Upper lobe of left lung (tissue), 6 donors: ENCODE data around the gene SP100. TPM values are rescaled to one million over a fixed set of nuclear protein-coding genes. Genes with fewer than 3 reads are reported as not detected.
A peak's percentile ranks its signal among the peaks of the same experiment; 100 is the strongest.
"Not testable (repeated sequence)": the region's sequence is repeated elsewhere in the genome, so short reads cannot be mapped to it uniquely, and the experiment has no call there.

Experiments
- ATAC-seq, 2 donors: fragments of 200-7000 bp; cut with Tn5 transposase; one replicate each; pipeline ENCODE4 v1.9.1; 2022; ENCODE audit warnings: mild to moderate bottlenecking in 2 of 2, moderate library complexity in 2 of 2; ENCODE audit not compliant: low FRiP score in 2 of 2
- DNase-seq, 2 donors: peaks; one replicate each; pipeline ENCODE4 v3.0.0-alpha.2; 2019 to 2020
- H3K27ac ChIP-seq, 4 donors: fragments of 200-600 bp; sonication (generic); one replicate each; pipeline ENCODE4 v1.5.1; 2016 to 2019
- H3K27me3 ChIP-seq, 4 donors: fragments of 200-600 bp; sonication (generic); one replicate each; pipeline ENCODE4 v1.5.1; 2017 to 2019
- H3K36me3 ChIP-seq, 4 donors: fragments of 200-600 bp; sonication (generic); one replicate each; pipeline ENCODE4 v1.5.1; 2016 to 2019
- H3K4me1 ChIP-seq, 4 donors: fragments of 200-600 bp; sonication (generic); one replicate each; pipeline ENCODE4 v1.5.1; 2018 to 2019
- H3K4me3 ChIP-seq, 4 donors: fragments of 200-600 bp; sonication (generic); one replicate each; pipeline ENCODE4 v1.5.1; 2017 to 2019; ENCODE audit warnings: mild to moderate bottlenecking in 2 of 4, moderate library complexity in 1 of 4
- H3K9me3 ChIP-seq, 4 donors: fragments of 200-600 bp; sonication (generic); one replicate each; pipeline ENCODE4 v1.5.1; 2018 to 2019
- CTCF ChIP-seq, 6 experiments: fragments of 450-650 bp in 4 of 6; fragments of 200-600 bp in 2 of 6; sonication (generic) in 2 of 6; IDR thresholded peaks; one replicate each; pipeline ENCODE4 v1.5.1; 2016 to 2019; ENCODE audit warnings: antibody characterized with exemption in 6 of 6
- EP300 ChIP-seq, 4 donors: sonication (generic); formaldehyde crosslinking; IDR thresholded peaks; one replicate each; pipeline ENCODE4 v1.5.1; 2017; ENCODE audit warnings: antibody characterized with exemption in 4 of 4, control low read depth in 2 of 4
- POLR2A ChIP-seq, 4 donors: fragments of 450-650 bp; IDR thresholded peaks; one replicate each; pipeline ENCODE4 v1.5.1; 2016 to 2017; ENCODE audit warnings: antibody characterized with exemption in 4 of 4, mild to moderate bottlenecking in 2 of 4
- POLR2AphosphoS5 ChIP-seq, 2 donors: sonication (generic); formaldehyde crosslinking; IDR thresholded peaks; one replicate each; pipeline ENCODE4 v1.5.1; 2017; ENCODE audit warnings: antibody characterized with exemption in 2 of 2
- WGBS, 2 donors: methylation state at CpG; one replicate each; pipeline ENCODE4 v1.1.5; 2017 to 2018; 5-methylcytosine and 5-hydroxymethylcytosine counted together
- total RNA-seq, 6 donors: library from RNA; depleted of rRNA in 4 of 6; stranded (reverse); fragments of >200 nt in 4 of 6; gene quantifications; one replicate each; pipeline versions ENCODE4 v1.1.0 to v1.2.1, GENCODE V29; 2016 to 2021
- donor health status: DM: no; HTN: no; CAD: no; lungs with moderate emphysema.
- donor health status: DM: no; HTN: yes; CAD: no; lungs with severe emphysema.

Gene SP100
- total RNA-seq, 6 donors from 2014 or later, result 117 to 260 (median 153) TPM

- ATAC-seq, result peak in 1 of 2 donors; percentile 47
- Histone ChIP-seq H3K27me3 (no peaks in the 10 kb centered on the region), H3K4me3 (no peak overlapping the region), H3K4me1 (peaks cover 31 to 47% (median 34%) of the 10 kb centered on the region in 4 donors), H3K27ac (peak overlapping the region; percentile 62 to 73 (median 64)), H3K36me3 (peaks cover 0 to 12% (median 4%) of the 10 kb centered on the region in 4 donors), H3K9me3 (no peaks in the 10 kb centered on the region)
- 45 to 67% methylated on average over 3 of the region's 3 CpGs for WGBS, 2 donors
- TF ChIP-seq POLR2AphosphoS5 (IDR thresholded peaks at IDR 0.05), result peak in 1 of 2 donors; percentile 66
- TF ChIP-seq EP300 (IDR thresholded peaks at IDR 0.05), result peak in 3 of 4 donors; percentile 17 to 46 (median 24)
- TF ChIP-seq CTCF (IDR thresholded peaks at IDR 0.05), result no peak
- TF ChIP-seq POLR2A (IDR thresholded peaks at IDR 0.05), result no peak
- no peak for DNase-seq
These were observed 7.7 kb upstream of the SP100 start for GRCh38 chr2:230408244-230408842.

- not testable (repeated sequence) for H3K27me3 ChIP-seq, H3K4me3 ChIP-seq, DNase-seq, H3K9me3 ChIP-seq, ATAC-seq, H3K36me3 ChIP-seq
- peak in 1 of 4 donors; percentile 34 for TF ChIP-seq EP300 (IDR thresholded peaks at IDR 0.05)
- peaks cover 31 to 54% (median 37%) of the 10 kb centered on the region in 4 donors for H3K4me1 ChIP-seq
- H3K27ac ChIP-seq, result peak overlapping the region; percentile 62 to 73 (median 64)
- WGBS, 2 donors, result 0 to 39% methylated on average over 2 of the region's 2 CpGs
These were observed 6.7 kb upstream of the SP100 start for GRCh38 chr2:230409316-230409715.

- TF ChIP-seq CTCF (IDR thresholded peaks at IDR 0.05), result no peak
- TF ChIP-seq EP300 (IDR thresholded peaks at IDR 0.05), result no peak
- TF ChIP-seq POLR2A (IDR thresholded peaks at IDR 0.05), result no peak
- TF ChIP-seq POLR2AphosphoS5 (IDR thresholded peaks at IDR 0.05), result no peak
- Histone ChIP-seq H3K9me3 (no peaks in the 10 kb centered on the region), H3K4me1 (peaks cover 35 to 64% (median 42%) of the 10 kb centered on the region in 4 donors), H3K27ac (peak overlapping the region in 2 of 4 donors; percentile 93), H3K36me3 (no peaks in the 10 kb centered on the region), H3K4me3 (no peak overlapping the region), H3K27me3 (no peaks in the 10 kb centered on the region)
- 90 to 100% methylated on average over 1 of the region's 1 CpG for WGBS, 2 donors
- ATAC-seq (no peak), DNase-seq (no peak)
These were observed 5.7 kb upstream of the SP100 start for GRCh38 chr2:230410263-230410662.

GRCh38 chr2:230410861-230411569 lies 5.0 kb upstream of the SP100 start:
- H3K4me1 ChIP-seq, result peaks cover 40 to 69% (median 47%) of the 10 kb centered on the region in 4 donors
- 31 to 36% methylated on average over 14 to 16 of the region's 16 CpGs for WGBS, 2 donors
- ATAC-seq, result no peak

More at GRCh38 chr2:230410861-230411569, 5.0 kb upstream of the SP100 start:
- Histone ChIP-seq H3K27me3 (no peaks in the 10 kb centered on the region), H3K36me3 (no peaks in the 10 kb centered on the region), H3K27ac (peak overlapping the region; percentile 93 to 97 (median 93)), H3K9me3 (no peaks in the 10 kb centered on the region), H3K4me3 (peak overlapping the region; percentile 38 to 74 (median 54))
- DNase-seq, result no peak
- TF ChIP-seq CTCF (IDR thresholded peaks at IDR 0.05), result no peak
- TF ChIP-seq POLR2AphosphoS5 (IDR thresholded peaks at IDR 0.05), result no peak
- TF ChIP-seq POLR2A (IDR thresholded peaks at IDR 0.05), result no peak
- no peak for TF ChIP-seq EP300 (IDR thresholded peaks at IDR 0.05)
